Measurements from ENCODE around the gene KLF11. TPM values are rescaled to one million over a fixed set of nuclear protein-coding genes. Genes with fewer than 3 reads are reported as not detected.
A peak's percentile ranks its signal among the peaks of the same experiment; 100 is the strongest.

Gene KLF11
- total and polyA plus RNA-seq, 9 of the 15 experiments (the other 6 are each of a cell fraction or from before 2014, with no cell fraction given) = 2.1 to 13.4 (median 6.5) TPM

- ATAC-seq (peak; percentile 97), FAIRE-seq (peak; percentile 99), DNase-seq (ENCODE audit: extremely low read depth in 1 of 4, low spot score in 3 of 4) (peak; percentile 82 to 90 (median 84))
- Histone ChIP-seq H3K9me3 (replicated peaks; ENCODE audit: control insufficient read depth, insufficient read depth, low read depth, low read length) (no peaks in the 10 kb centered on the region), H4K20me1 (replicated peaks; ENCODE audit: control insufficient read depth, insufficient read depth, low read length) (no peaks in the 10 kb centered on the region), H2AFZ (ENCODE audit: low read depth, low read length) (peak overlapping the region; percentile 41; the same call in 1 of the 2 replicates), H3K9me1 (ENCODE audit: control insufficient read depth, insufficient read depth, low read length) (no peaks in the 10 kb centered on the region), H3K4me1 (replicated peaks in 1 of 2; ENCODE audit: control insufficient read depth in 2 of 2, insufficient read depth in 2 of 2, low read length in 2 of 2) (peaks cover 2 to 11% of the 10 kb centered on the region in 2 experiments; a peak in 3 of 5 replicates), H3K9ac (ENCODE audit: insufficient read depth in 1 of 2, low read depth in 2 of 2, low read length in 2 of 2) (peak overlapping the region in 1 of 2 experiments; percentile 24; a peak in 1 of 4 replicates), H3K36me3 (ENCODE audit: control insufficient read depth, insufficient read depth, low read length) (no peaks in the 10 kb centered on the region), H3K4me2 (ENCODE audit: insufficient read depth, low read length) (no peak overlapping the region), H3K27ac (ENCODE audit: extremely low read depth, low read depth, low read length) (no peak overlapping the region), H3K79me2 (ENCODE audit: control insufficient read depth, insufficient read depth, low read length) (no peaks in the 10 kb centered on the region), H3K27me3 (ENCODE audit: control insufficient read depth in 2 of 2, insufficient read depth in 2 of 2, low read length in 2 of 2) (peaks cover 30 to 40% of the 10 kb centered on the region in 2 experiments), H3K4me3 (no peak overlapping the region)
- no TSS peak for BruUV-seq (replicated peaks)
- WGBS (ENCODE audit: insufficient coverage, low coverage, missing lambda C conversion rate) = 9% methylated on average over 20 of the region's 20 CpGs
- CTCF ChIA-PET (ENCODE audit: low intra/inter-chr PET ratio) = interaction anchor here (0.7 to 1.0 kb wide), 3 partner anchors 25 to 596 kb away, joined by 3 read pairs; no protein-coding TSS in a partner anchor
- intact Hi-C loops (cut with micrococcal nuclease) = loop anchor here (1.0 to 5.0 kb wide), 4 partner anchors 24 to 594 kb away; partner anchors contain the start of gene RRM2
- in situ Hi-C loops (cut with MboI) = no loop called here
- POLR2A ChIA-PET = interaction anchor here (0.5 to 2.2 kb wide), 11 partner anchors 12 to 374 kb away, joined by 3 to 11 read pairs (median 4); partner anchors contain the start of gene TAF1B
- no peak for TF ChIP-seq LCOR (CRISPR knock-in tag; IDR thresholded peaks at IDR 0.05)
- TF ChIP-seq MXD1 (CRISPR knock-in tag; IDR thresholded peaks at IDR 0.05; ENCODE audit: borderline replicate concordance, poor library complexity, severe bottlenecking) = no peak
- no peak for TF ChIP-seq U2AF1 (optimal IDR thresholded peaks at IDR 0.05; ENCODE audit: low read depth, low read length)
- TF ChIP-seq KLF10 (CRISPR knock-in tag; IDR thresholded peaks at IDR 0.05) = no peak
- no peak for TF ChIP-seq MYBL2 (IDR thresholded peaks at IDR 0.05; ENCODE audit: low read depth)
- TF ChIP-seq MYBL2 (CRISPR knock-in tag; IDR thresholded peaks at IDR 0.05; ENCODE audit: borderline replicate concordance) = no peak
- TF ChIP-seq CTCFL (IDR thresholded peaks at IDR 0.05; ENCODE audit: borderline replicate concordance, insufficient read depth, low read depth, low read length, poor library complexity, severe bottlenecking) = peak; percentile 23
- TF ChIP-seq NR2F6 (CRISPR knock-in tag; IDR thresholded peaks at IDR 0.05) = no peak
- TF ChIP-seq MLLT1 (IDR thresholded peaks at IDR 0.05) = no peak
- TF ChIP-seq DMBX1 (CRISPR knock-in tag; IDR thresholded peaks at IDR 0.05; ENCODE audit: borderline replicate concordance) = no peak
- no peak for TF ChIP-seq ZNF764 (CRISPR knock-in tag; IDR thresholded peaks at IDR 0.05; ENCODE audit: low read depth)
- no peak for TF ChIP-seq HLTF (IDR thresholded peaks at IDR 0.05)
- no peak for TF ChIP-seq HIVEP1 (CRISPR knock-in tag; IDR thresholded peaks at IDR 0.05)
- TF ChIP-seq MTF1 (CRISPR knock-in tag; IDR thresholded peaks at IDR 0.05; ENCODE audit: borderline replicate concordance) = no peak
- TF ChIP-seq ZNF57 (CRISPR knock-in tag; IDR thresholded peaks at IDR 0.05) = no peak
- no peak for TF ChIP-seq KDM4B (IDR thresholded peaks at IDR 0.05; ENCODE audit: borderline replicate concordance in 2 of 2, low read depth in 1 of 2)
- no peak for TF ChIP-seq TAL1 (IDR thresholded peaks at IDR 0.05)
- no peak for TF ChIP-seq TGIF2 (CRISPR knock-in tag; IDR thresholded peaks at IDR 0.05)
Measured at GRCh38 chr2:10072656-10073480, 29.5 kb downstream of the KLF11 start.
